ENCODE data around the gene ZSWIM7. TPM values are rescaled to one million over a fixed set of nuclear protein-coding genes. Genes with fewer than 3 reads are reported as not detected.
A peak's percentile ranks its signal among the peaks of the same experiment; 100 is the strongest.

The ZSWIM7 gene
- total and polyA plus RNA-seq, 8 donors = 6.6 to 30.6 (median 12.0) TPM

- DNase-seq (no peak), ATAC-seq (no peak), FAIRE-seq (no peak)
- Histone ChIP-seq H3K4me3 (no peak overlapping the region), H3K9me3 (no peaks in the 10 kb centered on the region), H3K27me3 (no peaks in the 10 kb centered on the region), H3K27ac (no peak overlapping the region), H3K36me3 (no peaks in the 10 kb centered on the region), H3K4me1 (peaks cover 0 to 4% (median 0%) of the 10 kb centered on the region in 3 donors)
- intact Hi-C loops (cut with DNase I) = no loop called here
- TF ChIP-seq, protein P1, sequence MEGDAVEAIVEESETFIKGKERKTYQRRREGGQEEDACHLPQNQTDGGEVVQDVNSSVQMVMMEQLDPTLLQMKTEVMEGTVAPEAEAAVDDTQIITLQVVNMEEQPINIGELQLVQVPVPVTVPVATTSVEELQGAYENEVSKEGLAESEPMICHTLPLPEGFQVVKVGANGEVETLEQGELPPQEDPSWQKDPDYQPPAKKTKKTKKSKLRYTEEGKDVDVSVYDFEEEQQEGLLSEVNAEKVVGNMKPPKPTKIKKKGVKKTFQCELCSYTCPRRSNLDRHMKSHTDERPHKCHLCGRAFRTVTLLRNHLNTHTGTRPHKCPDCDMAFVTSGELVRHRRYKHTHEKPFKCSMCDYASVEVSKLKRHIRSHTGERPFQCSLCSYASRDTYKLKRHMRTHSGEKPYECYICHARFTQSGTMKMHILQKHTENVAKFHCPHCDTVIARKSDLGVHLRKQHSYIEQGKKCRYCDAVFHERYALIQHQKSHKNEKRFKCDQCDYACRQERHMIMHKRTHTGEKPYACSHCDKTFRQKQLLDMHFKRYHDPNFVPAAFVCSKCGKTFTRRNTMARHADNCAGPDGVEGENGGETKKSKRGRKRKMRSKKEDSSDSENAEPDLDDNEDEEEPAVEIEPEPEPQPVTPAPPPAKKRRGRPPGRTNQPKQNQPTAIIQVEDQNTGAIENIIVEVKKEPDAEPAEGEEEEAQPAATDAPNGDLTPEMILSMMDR (IDR thresholded peaks at IDR 0.05) = no peak
- WGBS, 2 donors = 89 to 97% methylated on average over 3 of the region's 3 CpGs
These were observed 52.2 kb downstream of the ZSWIM7 start for GRCh38 chr17:15947271-15947670.

- WGBS, 2 donors = 68 to 75% methylated on average over 9 of the region's 9 CpGs
- peaks cover 0 to 4% (median 0%) of the 10 kb centered on the region in 3 donors for H3K4me1 ChIP-seq
- H3K9me3 ChIP-seq = no peaks in the 10 kb centered on the region
- TF ChIP-seq, protein P1 (IDR thresholded peaks at IDR 0.05) = no peak
- H3K4me3 ChIP-seq = no peak overlapping the region
- H3K36me3 ChIP-seq = no peaks in the 10 kb centered on the region
- no peak overlapping the region for H3K27ac ChIP-seq
- DNase-seq = no peak
- H3K27me3 ChIP-seq = no peaks in the 10 kb centered on the region
- intact Hi-C loops (cut with DNase I) = no loop called here
- no peak for ATAC-seq
- FAIRE-seq = no peak
These were observed 52.8 kb downstream of the ZSWIM7 start for GRCh38 chr17:15946611-15947120.

GRCh38 chr17:15945527-15946191 is 53.8 kb downstream of the ZSWIM7 start:
- Histone ChIP-seq H3K36me3 (no peaks in the 10 kb centered on the region), H3K4me3 (peak overlapping the region; percentile 38 to 66 (median 49)), H3K27ac (peak overlapping the region in 2 of 4 donors; percentile 54 to 62), H3K4me1 (peaks cover 0 to 4% (median 0%) of the 10 kb centered on the region in 3 donors), H3K27me3 (no peaks in the 10 kb centered on the region), H3K9me3 (no peaks in the 10 kb centered on the region)
- no peak for FAIRE-seq
- DNase-seq = peak in 2 of 6 donors; percentile 31 to 80
- intact Hi-C loops (cut with DNase I) = no loop called here
- TF ChIP-seq, protein P1 (IDR thresholded peaks at IDR 0.05) = no peak
- 10 to 14% methylated on average over 63 to 64 of the region's 64 CpGs for WGBS, 2 donors
- ATAC-seq = peak; percentile 8 to 35 (median 14)

- peak; percentile 78 to 89 (median 84) for ATAC-seq
- peaks cover 0 to 4% (median 0%) of the 10 kb centered on the region in 3 donors for H3K4me1 ChIP-seq
- WGBS, 2 donors = 1% methylated on average over 76 to 88 of the region's 88 CpGs
- intact Hi-C loops (cut with DNase I) = no loop called here
- FAIRE-seq = no peak
- TF ChIP-seq, protein P1 (IDR thresholded peaks at IDR 0.05) = peak in 3 of 4 donors; percentile 24 to 42 (median 27)
- peak within 1 kb of the TSS; percentile 38 to 66 (median 49) for H3K4me3 ChIP-seq
- peak within 1 kb of the TSS in 2 of 4 donors; percentile 54 to 62 for H3K27ac ChIP-seq
- no peaks in the 10 kb centered on the region for H3K36me3 ChIP-seq
- H3K27me3 ChIP-seq = no peaks in the 10 kb centered on the region
- H3K9me3 ChIP-seq = no peaks in the 10 kb centered on the region
- peak; percentile 42 to 89 (median 69) for DNase-seq
These were observed 54.6 kb downstream of the ZSWIM7 start, which contains the start of gene ADORA2B for GRCh38 chr17:15944759-15945526. ADORA2B (plus strand) TSS chr17:15945130; CDS start chr17:15945249, 119 bp downstream.
